GM18951 (cell line): ENCODE results near the gene KPNA1.

Experiments
- POLR2A ChIP-seq: IDR thresholded peaks from 4 replicates; pipeline ENCODE4 v1.6.1; 2011; ENCODE audit warnings: mild to moderate bottlenecking; ENCODE audit not compliant: insufficient read length, insufficient read depth; ENCODE audit errors: extremely low read depth
- in situ Hi-C: fragments of 300-500 bp; cut with MboI; formaldehyde crosslinking; loops from one replicate; pipeline ENCODE4 v1.12.0; 2022; ENCODE audit warnings: low sequenced_read_pairs, mixed read lengths, inconsistent platforms; ENCODE audit not compliant: unreplicated experiment

KPNA1 gene

DNA sequence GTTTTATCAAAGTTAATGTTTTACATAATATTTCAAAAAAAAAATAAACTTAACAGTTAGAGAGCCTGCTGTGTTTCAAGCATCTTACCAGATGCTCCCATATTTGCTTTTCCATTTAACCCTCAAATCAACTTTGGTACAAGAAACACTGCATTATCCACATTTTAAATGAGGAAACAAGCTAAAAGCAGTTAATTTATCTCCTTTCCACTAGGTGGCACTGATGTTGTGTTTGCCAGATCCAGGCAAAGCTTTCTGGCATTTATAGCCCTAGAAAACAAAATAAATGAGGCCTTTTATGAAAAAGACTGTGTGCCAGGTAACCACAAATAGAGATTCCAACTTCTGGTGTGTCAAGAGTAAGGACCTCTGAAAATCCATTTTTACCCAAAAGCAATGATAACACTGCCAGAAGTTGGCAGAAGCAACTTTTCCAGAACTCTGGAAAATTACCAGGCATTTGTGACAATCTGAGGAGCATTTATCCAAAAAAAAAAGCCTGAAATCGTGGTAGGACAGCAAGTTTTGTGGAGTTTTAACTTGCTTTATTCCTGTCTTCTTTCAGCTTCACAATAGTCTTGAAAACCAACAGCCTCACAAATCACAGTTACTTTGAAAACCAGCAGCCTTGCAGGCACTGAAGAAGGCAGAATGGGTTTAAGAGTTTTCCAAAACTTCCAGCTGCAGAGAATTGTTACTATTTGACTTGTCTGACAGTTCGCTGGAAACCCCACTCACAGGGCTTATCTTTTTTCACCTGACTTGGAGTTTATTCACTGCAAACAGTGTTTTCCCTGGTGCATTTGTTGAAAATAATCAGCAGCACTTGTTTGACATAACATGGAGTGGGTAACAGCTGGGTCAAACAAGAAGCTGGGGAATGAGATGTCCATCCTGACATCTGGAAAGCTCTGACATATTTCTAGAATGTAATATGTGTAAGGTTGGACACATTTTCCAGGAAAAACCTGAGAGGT, 121.6 kb downstream of the KPNA1 start:
- in situ Hi-C loops = no loop called here
- TF ChIP-seq POLR2A = no peak

DNA sequence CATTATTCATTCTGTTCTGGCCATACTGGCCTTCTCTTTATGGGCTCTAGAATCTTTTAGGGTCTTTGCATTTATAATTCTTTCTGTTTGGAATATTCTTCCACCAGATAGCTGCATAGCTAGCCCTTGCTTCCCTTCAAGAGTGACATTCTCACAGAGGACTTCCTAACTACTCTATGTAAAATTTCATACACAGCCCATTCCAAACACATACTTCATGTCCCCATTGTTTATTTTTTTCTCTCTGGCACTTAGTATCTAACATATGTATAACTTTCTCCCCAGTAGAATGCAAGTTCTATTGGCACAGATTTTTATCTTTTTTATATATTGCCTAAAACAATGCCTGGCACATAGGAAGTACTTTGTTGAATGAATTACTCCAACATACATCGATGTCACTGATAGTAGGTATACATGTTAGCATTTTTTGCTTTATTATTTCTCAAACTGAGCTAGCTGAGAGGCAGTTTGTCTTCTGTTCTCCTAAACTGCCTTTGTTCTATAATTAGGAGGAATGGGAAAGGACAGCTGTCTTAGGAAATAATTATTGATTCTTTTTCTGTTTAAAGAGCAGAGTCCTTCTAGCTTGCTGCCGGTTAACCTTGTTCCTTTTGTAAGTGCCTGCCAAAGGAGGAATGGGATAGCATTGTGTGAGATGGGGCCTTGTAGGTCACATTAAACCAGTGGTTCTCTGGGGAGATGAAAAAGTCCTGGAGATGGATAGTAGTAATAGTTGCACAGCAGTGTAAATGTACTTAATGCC, 122.9 kb downstream of the KPNA1 start:
- TF ChIP-seq POLR2A = no peak
- in situ Hi-C loops = no loop called here

GRCh38 chr3:122390665-122391064, 124.1 kb downstream of the KPNA1 start:
- TF ChIP-seq POLR2A = no peak
- in situ Hi-C loops = no loop called here

DNA sequence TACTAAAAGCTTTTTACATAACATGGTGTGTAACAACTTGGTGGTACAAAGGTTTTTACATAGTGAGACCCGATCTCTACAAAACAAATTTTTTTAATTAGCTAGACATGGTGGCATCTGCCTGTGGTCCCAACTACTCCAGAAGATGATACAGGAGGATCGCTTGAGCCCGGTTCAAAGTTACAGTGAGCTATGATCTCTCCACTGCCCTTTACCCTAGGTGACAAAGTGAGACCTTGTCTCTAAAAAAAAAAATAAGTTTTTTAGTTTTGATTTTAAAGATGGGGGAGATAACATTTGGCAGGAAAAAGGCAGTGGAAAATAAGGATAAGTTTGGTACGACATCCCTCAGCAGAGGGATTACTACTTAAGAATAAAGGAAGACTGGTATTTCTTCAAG, 124.8 kb downstream of the KPNA1 start:
- in situ Hi-C loops = no loop called here
- no peak for TF ChIP-seq POLR2A

GRCh38 chr3:122389197-122389596, 125.5 kb downstream of the KPNA1 start:
- no peak for TF ChIP-seq POLR2A
- in situ Hi-C loops = no loop called here

DNA sequence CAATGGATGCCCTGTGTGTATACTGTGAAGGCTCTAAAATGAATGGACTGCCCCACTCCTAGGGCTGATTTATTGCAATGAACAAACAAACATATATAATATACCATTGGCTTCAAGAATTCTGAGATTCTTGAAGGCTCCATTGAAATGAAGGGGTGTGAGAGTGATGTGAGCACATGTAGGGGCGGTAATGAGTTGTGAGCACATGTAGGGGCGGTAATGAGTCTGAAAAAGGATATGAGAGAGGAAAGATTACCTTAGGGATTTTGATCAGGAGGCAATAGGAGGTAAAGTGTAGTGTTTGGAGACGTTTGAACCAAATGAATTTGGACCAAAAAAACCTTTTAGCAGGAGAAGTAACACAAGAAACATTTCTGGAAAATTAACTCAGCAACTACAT, 127.0 kb downstream of the KPNA1 start:
- in situ Hi-C loops = no loop called here
- TF ChIP-seq POLR2A = no peak

DNA sequence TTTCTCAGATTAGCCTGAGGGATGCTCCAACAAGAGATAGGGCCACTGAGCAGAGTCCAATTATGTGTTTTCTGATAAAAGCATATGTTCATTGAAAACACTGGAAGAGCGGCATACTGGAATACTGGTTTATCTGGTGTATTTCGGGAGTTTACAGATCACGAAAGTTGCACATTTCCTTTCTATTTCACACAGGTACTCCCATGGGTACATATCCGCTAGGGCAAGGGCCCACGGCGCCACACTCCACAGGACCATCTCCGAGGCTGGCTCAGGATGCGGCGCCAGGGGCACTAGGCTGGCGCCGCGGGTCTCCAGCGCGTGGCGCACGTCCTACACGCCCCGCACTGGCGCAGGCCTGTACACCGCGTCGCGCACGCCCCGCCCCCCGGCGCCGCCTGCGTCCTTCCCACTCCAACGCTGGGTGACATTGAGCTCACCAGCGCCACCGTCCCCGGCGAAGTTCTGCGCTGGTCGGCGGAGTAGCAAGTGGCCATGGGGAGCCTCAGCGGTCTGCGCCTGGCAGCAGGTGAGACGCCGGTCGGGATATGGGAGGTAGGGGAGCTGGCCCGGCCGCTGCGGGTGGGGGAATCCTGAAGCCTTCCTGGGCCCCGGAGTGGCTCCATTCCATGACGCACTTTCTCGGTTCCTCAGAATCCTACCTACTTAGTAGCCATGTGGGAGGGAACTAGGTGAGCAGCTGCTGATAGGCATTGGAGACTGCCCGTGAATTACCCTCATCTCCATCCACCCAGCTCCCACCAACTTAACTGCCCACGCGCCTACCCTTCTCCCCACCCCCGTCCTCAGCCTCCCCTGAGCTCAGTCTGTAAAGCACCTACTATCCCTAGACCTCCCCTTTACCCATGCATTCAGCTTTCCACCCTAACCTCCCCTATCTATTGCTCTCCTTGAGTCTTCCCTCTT, 130.7 kb downstream of the KPNA1 start, which contains the start of gene FAM162A:
Gene FAM162A (plus strand): TSS at position 412 of the 927 bp plus-strand sequence. CDS start 84 bp downstream, at position 496.
- in situ Hi-C loops = no loop called here
- peak; percentile 93 for TF ChIP-seq POLR2A

- TF ChIP-seq POLR2A = peak; percentile 75
- in situ Hi-C loops = no loop called here
These were observed 131.7 kb downstream of the KPNA1 start, which contains the start of gene MIX23 for GRCh38 chr3:122382888-122383666. TSS of gene MIX23 (minus strand) at chr3:122383231. CDS start at chr3:122383224, 7 bp downstream.

DNA sequence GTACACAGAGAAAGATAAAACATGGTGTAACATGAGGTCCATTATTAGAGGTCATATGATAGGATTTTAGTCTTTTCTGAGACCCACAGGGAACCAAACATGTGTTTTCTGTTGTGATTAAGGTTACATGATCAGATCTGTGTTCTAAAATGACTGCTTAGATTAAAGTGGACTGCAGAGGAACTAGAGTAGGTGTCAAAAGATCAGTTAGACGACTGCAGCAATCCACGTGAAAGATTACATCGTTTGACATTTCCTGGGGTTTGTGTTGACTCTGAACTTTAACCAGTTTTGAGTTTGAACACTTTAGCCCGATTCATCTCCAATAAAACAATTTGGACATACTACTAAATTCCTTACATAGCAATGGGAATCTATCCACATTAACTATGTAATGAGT, 136.8 kb downstream of the KPNA1 start:
- no peak for TF ChIP-seq POLR2A
- in situ Hi-C loops = no loop called here

- in situ Hi-C loops = no loop called here
- no peak for TF ChIP-seq POLR2A
These were observed 140.7 kb downstream of the KPNA1 start for GRCh38 chr3:122374034-122374433.
